ENCODE data around the gene PRPF6.
"Not testable (repeated sequence)": the region's sequence is repeated elsewhere in the genome, so short reads cannot be mapped to it uniquely, and the experiment has no call there.

PRPF6 gene

DNA sequence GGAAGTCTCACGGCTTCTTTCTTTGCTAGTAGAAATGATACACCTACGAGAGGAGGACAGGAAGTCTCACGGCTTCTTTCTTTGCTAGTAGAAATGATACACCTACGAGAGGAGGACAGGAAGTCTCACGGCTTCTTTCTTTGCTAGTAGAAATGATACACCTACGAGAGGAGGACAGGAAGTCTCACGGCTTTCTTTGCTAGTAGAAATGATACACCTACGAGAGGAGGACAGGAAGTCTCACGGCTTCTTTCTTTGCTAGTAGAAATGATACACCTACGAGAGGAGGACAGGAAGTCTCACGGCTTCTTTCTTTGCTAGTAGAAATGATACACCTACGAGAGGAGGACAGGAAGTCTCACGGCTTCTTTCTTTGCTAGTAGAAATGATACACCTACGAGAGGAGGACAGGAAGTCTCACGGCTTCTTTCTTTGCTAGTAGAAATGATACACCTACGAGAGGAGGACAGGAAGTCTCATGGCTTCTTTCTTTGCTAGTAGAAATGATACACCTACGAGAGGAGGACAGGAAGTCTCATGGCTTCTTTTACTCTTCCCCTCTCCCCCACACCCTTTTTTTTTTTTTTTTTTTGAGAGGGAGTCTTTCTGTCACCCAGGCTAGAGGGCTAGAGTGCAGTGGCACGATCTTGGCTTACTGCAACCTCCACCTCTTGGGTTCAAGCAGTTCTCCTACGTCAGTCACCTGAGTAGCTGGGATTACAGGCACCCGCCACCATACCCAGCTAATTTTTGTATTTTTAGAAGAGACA is 31.6 kb downstream of the PRPF6 start:
- DNase-seq: not testable (repeated sequence)

DNA sequence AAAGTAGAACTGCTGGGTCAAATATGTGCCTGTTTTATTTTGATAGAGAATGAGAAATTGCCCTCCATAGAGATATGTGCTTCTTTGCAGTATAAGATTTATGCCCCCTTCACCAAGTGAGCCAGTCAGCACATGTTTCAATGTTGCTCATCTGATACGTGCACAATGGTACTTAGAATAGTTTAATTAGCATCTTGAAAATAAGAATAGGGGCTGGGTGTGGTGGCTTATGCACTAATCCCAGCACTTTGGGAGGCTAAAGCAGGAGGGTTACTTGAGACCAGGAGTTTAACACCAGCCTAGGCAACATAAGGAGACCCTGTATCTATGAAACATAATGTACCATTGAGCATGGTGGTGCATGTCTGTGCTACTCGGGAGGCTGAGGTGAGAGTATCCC is 34.7 kb downstream of the PRPF6 start:
- no peak for DNase-seq

DNA sequence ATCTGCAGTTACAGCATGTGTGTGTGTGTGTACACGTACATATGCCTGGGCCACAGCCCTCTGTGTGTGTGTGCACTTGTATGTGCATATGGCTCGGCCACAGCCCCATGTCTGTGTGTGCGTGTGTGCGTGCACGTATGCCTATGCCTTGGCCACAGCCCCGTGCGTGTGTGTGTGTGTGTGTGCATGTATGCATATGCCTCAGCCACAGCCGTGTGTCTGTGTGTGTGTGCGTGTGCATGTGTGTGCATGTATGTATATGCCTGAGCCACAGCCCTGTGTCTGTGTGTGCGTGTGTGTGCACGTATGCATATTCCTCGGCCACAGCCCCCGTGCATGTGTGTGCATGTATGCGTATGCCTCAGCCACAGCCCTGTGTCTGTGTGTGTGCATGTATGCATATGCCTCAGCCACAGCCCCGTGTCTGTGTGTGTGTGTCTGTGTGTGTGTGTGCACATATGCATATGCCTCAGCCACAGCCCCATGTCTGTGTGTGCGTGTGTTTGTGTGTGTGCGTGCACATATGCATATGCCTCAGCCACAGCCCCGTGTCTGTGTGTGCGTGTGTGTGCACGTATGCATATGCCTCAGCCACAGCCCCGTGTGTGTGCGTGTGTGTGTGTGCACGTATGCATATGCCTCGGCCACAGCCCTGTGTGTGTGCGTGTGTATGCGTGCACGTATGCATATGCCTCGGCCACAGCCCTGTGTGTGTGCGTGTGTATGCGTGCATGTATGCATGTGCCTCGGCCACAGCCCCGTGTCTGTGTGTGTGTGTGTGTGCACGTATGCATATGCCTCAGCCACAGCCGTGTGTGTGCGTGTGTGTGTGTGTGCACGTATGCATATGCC is 40.4 kb downstream of the PRPF6 start:
- no peak for DNase-seq

DNA sequence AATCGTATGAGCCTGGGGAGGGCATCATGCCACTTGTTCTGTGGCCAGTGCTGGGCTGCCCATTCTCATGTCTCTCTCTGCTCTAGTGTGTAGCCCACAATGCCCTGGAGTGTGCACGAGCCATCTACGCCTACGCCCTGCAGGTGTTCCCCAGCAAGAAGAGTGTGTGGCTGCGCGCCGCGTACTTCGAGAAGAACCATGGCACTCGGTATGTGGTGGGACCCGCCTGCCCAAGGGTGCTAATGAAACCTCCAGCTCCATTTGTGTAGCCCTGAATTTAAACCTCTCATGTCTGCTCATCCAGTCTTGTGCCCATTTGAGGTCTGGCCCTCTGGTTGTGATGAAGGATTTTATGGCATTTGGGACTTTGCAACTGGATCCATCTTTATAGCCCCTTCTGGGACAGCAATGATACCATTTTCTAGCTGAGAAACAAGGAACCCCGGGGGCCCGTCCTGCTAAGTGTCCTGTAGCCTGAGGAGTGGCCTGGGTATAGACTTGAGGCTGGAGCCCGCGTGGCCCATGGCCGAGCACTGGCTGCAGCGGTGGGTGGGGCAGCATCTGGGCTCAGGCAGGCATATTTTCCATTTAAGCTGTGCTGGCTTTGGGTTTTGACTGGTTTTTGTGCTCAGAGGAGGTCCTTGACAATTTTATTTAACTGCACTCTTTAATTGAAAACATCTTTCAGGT is 41.9 kb downstream of the PRPF6 start:
- DNase-seq: no peak

DNA sequence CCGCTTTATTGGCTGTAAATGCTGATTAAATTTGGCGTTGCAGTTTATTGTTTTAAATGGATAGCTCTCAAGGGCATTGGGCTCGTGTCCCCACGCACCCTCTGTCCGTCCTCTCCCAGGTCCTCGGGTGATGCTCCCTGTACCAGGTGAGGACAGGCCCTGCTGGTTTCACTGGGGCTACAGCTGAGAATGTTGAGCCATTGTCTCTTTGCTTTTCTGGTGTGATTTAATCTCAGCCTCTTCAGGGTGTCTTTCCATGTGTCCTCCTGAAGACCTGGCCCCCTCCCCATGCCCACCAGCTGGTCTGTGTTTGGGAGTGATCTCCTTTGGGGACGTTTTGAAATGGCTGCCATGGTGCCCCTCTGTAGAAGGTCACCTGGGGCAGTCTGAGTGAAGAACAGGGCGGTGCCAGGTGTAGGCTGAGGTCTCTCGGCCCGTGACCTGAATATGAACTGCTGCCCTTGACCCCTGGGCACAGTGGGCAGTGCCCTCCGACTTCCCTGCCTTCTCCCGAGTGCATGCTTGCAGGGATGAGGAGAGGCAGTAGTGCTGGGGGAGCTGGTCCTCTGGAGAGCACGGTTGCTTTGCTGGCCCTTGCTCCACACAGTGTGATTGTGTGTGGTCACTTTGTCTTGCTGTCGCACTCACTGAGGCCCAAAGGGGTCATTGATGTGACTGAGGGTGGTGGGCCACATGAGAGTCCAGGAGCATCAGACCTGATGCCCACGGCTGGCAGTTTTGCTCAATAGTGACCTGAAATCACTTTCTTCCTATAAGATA is 42.6 kb downstream of the PRPF6 start:
- no peak for DNase-seq

DNA sequence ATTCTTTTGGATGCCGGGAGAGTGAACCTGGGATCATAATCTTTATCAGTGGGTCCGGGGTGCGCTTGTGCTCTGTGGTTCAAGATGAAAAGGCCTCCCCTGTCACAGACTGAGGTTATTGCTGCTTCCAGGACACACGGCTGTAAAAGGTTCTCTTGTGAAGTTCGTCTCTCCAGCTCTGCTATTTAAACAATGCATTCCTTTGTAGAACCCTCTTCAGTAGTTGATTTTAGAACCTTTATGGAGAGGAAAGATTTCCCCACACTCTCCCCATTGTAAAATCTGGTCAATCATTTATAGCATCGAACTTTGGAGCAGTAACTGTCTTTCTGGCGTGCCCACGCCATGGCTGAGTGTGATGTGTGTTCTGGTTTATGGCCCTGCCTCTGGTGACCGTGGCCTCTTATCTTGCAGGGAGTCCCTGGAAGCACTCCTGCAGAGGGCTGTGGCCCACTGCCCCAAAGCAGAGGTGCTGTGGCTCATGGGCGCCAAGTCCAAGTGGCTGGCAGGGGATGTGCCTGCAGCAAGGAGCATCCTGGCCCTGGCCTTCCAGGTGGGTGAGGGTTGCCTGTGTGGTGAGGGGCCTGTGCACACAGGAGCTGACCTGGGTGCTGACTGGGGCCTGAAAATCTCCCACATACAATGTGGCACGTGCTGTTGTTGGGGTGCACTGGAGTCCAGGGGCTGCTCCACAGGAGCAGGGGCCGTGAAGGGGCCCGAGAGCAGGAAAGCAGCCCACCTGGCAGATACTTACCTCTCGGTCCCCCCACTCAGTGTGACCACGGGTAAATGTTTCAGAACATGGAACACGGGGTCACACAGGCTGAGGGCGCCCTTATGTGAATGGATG is 43.4 kb downstream of the PRPF6 start:
- DNase-seq: no peak

DNA sequence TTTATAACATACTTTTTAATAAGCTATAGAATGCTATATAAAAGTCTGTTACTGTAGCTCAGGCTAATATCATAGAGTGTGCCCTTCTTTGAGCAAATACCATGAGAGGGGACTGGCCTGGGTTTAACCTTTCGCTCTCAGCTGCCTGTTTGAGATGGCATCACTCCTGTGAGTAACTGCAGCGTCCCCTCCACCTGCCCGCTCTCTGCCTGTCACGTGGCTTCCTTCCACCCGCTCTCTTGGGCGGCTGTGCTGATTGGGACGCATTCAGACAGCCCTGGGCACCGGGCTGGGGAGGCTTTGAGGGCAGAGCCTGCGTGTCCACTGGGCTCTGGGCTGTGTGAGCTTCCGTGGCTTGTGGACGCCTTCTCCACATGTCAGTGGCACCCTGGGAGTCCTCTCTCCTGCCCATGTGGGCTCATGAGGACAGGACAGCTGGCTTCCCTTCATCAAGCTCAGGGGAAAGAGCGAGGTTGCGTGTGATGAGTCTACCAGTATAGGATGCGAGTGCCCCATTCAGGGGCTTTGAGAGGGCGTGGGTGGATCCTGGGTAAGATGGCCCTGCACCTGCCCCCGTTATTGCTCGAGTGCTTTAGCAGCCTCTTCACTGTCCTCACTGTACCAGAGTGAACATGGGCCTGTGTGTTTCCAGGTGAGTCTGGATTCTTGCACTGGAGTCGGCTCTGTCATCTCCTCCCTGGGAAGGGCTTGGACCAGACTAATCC is 44.3 kb downstream of the PRPF6 start:
- DNase-seq: no peak

DNA sequence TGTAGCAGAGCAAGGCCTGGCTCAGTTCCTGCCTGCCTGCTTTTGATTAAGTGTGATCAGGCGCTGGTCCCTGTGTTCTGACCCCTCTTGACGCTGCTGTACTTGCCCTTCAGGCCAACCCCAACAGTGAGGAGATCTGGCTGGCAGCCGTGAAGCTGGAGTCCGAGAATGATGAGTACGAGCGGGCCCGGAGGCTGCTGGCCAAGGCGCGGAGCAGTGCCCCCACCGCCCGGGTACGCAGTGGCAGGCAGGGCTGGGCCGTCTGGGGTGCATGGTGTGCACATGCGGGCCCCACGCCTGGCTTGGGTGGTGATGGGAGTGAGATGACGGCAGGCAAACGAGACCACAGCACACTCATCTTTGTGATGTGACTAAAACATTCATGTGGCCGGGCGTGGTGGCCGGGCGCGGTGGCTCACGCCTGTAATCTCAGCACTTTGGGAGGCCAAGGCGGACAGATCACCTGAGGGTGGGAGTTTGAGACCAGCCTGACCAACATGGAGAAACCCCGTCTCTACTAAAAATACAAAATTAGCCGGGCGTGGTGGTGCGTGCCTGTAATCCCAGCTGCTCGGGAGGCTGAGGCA is 45.0 kb downstream of the PRPF6 start:
- no peak for DNase-seq

DNA sequence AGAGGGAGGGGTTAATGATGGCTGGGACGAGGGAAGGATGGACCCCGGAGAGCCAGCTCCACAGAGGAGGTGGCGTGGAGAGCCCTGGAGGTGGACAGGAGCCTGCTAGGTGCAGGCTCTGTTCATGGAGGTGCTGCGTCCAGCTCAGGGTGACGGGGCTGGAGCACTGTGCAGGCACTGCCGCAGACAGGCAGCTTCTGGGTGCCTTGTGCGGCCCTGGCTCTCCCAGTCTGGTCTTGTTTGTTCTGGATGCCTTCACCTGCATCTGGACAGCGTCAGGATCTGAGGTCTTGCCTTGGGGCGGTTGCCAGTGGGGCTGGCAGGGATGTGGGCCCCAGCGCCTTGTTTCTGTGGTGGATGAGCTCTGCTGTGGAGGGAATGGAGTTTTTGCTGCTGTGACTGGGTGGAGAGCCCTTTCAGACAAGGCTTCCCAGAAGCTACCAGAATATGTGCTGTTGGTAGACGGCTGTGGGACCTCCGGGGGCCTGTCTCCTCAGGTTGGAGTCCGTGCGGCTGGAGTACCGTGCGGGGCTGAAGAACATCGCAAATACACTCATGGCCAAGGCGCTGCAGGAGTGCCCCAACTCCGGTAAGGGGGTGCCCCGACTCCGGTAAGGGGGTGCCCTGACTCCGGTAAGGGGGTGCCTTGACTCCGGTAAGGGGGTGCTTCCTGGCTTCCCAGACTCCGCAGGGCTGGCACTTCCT is 47.2 kb downstream of the PRPF6 start:
- DNase-seq: no peak

DNA sequence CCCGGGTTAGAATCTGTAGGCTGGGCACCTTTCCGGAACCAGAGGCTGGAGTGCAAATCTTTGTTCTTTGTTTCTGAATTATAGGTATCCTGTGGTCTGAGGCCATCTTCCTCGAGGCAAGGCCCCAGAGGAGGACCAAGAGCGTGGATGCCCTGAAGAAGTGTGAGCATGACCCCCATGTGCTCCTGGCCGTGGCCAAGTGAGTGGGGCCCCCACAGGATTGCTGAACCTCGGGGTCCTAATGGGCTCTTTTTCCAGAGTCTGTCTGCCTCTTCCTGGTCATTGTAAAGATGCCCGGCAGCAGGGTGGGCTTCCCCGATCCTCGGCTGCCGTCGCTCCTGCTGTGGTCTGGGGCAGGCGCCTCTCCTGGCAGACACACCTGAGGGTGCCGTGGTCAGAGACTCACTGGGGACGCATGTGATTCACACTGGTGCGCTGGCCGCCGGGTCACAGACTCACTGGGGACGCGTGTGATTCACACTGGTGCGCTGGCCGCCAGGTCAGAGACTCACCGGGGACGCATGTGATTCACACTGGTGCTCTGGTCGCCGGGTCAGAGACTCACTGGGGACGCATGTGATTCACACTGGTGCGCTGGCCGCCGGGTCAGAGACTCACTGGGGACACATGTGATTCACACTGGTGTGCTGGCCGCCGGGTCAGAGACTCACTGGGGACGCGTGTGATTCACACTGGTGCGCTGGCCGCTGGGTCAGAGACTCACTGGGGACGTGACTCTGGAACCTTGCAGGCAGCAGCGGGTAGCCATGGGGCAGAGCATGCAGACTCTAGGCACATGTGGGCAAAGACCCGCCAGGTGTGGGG is 48.6 kb downstream of the PRPF6 start:
- DNase-seq: no peak

DNA sequence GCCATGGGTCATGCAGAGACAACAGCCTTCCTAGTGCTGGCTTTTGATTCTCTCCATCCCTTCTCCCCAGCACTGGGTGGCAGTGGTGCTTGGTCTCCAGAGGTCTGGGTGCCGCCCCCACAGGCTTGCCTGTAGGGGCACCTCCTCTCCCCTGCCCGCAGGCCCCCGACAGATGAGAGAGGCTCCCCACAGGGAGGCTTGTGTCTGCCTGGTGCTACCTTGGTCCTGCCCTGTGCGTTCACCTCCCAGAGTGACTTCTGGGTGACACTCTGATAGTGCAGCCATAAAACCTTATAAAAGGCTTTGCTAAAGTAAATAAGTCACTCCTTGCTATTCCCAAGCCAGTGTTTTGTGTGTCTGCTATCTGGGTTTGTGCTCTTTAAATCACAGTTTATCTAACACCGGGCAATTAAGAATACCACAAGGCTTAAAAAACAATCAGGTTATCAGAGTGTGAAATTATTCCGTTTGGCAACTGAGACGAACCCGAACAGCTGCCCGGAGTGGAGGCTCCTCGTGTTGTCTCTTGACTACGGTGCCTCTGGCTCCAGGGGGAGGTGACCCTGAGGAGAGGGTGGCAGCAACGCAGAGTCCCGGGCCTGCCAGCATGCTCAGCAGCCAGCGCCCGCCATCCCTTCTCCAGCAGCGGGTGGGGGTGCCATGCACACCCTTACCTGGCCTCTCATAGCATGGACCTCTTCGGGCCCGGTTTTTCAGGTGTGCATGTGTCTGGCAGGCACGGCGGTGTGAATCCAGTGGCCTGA is 49.6 kb downstream of the PRPF6 start:
- DNase-seq: no peak

DNA sequence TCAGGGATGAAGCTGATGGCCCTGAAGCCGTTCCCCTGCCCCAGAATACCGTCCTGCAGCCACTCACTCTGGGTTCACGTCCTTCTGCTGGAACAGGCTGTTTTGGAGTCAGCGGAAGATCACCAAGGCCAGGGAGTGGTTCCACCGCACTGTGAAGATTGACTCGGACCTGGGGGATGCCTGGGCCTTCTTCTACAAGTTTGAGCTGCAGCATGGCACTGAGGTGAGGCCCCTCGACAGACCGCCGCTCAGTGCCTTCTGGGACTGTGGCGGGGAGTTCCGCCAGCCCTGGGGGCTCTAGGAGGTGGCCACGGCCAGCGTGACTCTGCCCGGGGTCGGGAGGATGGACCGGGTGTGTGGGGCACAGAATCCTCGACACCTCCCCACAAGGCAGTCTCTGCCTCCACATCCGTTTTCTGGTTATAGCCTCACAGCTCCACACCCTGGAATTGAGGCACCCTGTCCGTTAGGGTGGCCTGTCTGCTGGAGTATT is 50.9 kb downstream of the PRPF6 start:
- DNase-seq: no peak

DNA sequence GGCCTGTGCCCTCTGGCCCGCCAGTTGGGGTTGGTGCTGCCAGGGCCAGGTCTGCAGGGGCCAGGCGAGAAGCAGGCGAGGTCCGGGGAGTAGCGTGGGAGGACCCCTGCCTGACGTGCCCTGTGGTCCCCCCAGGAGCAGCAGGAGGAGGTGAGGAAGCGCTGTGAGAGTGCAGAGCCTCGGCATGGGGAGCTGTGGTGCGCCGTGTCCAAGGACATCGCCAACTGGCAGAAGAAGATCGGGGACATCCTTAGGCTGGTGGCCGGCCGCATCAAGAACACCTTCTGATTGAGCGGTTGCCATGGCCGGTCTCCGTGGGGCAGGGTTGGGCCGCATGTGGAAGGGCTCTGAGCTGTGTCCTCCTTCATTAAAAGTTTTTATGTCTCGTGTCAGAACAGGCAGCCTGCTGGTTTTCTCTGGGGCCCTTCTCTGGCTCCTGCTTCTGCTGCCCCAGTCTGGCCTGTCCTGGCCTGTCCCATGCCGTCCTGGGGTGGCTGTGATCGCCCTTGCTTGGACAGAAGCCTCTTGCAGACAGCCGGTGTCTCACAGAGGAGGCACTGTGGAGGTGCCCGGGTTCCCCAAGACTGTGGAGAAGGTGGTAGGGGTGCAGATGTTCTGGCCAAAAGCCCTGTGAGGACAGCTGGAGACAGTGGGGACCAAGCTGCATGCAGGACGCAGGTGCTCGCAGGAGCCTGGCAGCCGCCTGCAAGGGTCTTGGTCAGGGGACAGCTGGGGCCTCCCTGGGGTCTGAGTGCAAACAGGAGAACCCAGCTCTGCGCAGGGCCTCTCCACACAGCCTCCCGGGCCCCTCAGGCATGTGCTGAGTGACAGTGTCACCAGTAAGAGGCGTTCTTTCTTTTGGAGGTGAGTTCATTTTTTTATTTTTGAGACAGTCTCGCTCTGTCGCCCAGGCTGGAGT is 52.0 kb downstream of the PRPF6 start:
- no peak for DNase-seq

DNA sequence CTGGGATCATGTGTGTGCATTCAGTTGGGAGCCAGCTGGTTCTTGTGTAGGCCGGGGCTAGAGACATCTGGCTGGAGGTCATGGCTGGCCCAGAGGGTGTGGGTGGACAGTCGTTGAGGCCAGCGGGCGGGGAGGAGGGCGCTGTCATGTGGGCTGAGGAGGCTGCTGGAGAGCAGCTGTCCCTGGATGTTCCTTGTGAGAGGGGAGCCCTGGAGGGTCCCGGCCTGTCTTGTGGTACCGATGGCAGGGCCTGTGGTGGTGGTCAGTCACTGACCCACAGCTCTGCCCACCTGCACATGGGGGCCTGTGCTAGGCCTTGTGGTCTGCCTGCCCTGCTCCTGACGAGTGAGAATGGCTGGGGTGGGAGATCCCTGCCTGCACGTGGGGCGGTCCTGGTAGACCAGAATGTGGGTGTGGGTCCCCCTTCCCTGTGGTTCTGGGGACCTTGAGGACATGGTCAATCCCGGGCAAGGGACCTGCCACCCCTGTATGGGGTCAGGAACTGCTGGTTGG is 53.1 kb downstream of the PRPF6 start:
- DNase-seq: no peak

DNA sequence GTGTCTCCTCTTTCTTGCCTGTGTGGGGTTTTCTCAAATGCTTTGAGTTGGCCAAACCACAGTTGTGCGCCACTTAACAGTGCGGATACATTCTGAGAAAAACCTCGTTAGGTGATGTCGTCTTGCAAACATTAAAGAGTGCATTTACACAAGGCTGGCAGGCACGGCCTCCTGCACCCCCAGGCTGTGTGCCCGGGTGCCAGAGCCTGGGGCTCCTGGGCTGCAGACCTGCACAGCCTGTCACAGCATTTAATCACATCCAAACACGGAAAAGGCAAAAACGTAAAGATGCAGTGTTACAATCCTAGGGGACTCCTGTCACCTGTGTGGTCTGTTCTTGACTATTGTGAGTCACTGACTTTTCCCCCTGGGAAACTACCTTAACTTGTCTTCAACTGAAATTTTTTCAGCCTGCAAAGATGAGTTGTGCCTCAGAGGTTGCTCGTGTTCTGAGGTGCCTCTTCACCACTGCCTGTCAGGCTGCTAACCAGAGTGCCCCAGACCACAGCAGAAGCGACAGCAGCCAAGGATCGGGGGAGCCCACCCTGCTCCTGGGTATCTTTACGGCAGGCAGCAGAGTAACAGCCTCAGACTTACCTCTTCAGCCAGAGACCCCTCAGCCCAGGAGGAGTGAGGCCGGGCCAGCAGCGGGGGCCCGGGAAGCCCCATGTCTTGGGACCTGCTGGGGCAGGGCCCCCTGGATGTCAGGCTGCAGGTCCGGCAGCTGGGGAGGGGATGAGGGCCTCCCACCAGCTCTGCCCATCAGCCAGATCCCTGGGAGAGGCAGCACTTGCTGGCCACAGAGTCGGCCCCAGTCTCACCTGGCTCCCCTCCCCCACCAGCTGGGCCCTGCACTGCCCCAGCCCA is 54.4 kb downstream of the PRPF6 start:
- DNase-seq: no peak

DNA sequence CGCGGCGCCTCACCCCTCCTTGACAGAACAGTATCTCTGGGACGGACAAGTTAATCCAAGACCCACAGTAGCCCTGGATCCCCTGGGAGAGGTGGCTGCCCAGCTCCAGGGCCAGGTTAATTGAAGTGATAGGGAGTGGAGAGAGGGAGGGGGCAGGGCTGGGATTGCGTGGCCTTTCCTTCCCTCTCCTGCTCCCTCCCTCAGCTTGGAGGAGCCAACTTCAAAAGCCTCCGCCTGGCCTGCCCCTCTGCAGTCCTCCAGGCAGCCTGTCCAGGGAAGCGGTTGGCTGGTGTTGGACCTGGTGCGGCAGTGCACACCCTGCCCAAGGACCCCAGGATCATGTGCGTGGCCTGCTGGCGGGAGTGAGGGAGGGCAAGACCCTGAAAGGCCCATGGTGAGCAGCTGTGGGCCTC is 55.0 kb downstream of the PRPF6 start, which contains the start of gene C20orf204:
TSS of gene C20orf204 (plus strand) at position 250 of the 413 bp plus-strand sequence. CDS start at position 392, 142 bp downstream.
- no peak for DNase-seq

Measured in NCI-H1694 treated with DMSO at 0.1 percent for 48 hours (cell line).